Retina (tissue), 1 donor: ENCODE data around the gene C10orf90.
A peak's percentile ranks its signal among the peaks of the same experiment; 100 is the strongest.

Source experiments
- DNase-seq: peaks from one replicate; pipeline ENCODE4 v3.0.0-alpha.2; 2016

C10orf90 gene

GRCh38 chr10:126420567-126421300 is 249.8 kb downstream of the C10orf90 start:
- no peak for DNase-seq

GRCh38 chr10:126417220-126417825 is 253.2 kb downstream of the C10orf90 start:
- no peak for DNase-seq

GRCh38 chr10:126409821-126410220 is 260.7 kb downstream of the C10orf90 start:
- DNase-seq = no peak

GRCh38 chr10:126408953-126409641 is 261.4 kb downstream of the C10orf90 start:
- DNase-seq = no peak

- no peak for DNase-seq
Observed at GRCh38 chr10:126407831-126408230, 262.7 kb downstream of the C10orf90 start.

GRCh38 chr10:126405239-126405775 is 265.2 kb downstream of the C10orf90 start:
- DNase-seq = no peak

- no peak for DNase-seq
Observed at GRCh38 chr10:126402721-126403695, 267.5 kb downstream of the C10orf90 start.

- no peak for DNase-seq
Observed at GRCh38 chr10:126400641-126401040, 269.9 kb downstream of the C10orf90 start.

- no peak for DNase-seq
Observed at GRCh38 chr10:126398924-126399323, 271.6 kb downstream of the C10orf90 start.

- DNase-seq = no peak
Observed at GRCh38 chr10:126398383-126398743, 272.1 kb downstream of the C10orf90 start.

GRCh38 chr10:126397640-126398382 is 272.7 kb downstream of the C10orf90 start:
- DNase-seq = no peak

- no peak for DNase-seq
Observed at GRCh38 chr10:126397156-126397555, 273.3 kb downstream of the C10orf90 start.

- no peak for DNase-seq
Observed at GRCh38 chr10:126394948-126395347, 275.5 kb downstream of the C10orf90 start.

- no peak for DNase-seq
Observed at GRCh38 chr10:126393076-126393475, 277.4 kb downstream of the C10orf90 start.

- DNase-seq = no peak
Observed at GRCh38 chr10:126392469-126392868, 278.0 kb downstream of the C10orf90 start.

GRCh38 chr10:126392068-126392467 is 278.4 kb downstream of the C10orf90 start:
- DNase-seq = no peak

- DNase-seq = no peak
Observed at GRCh38 chr10:126391192-126391885, 279.2 kb downstream of the C10orf90 start.

GRCh38 chr10:126390324-126390723 is 280.2 kb downstream of the C10orf90 start:
- DNase-seq = no peak

GRCh38 chr10:126387931-126388911 is 282.3 kb downstream of the C10orf90 start, which contains the start of gene ADAM12:
Gene ADAM12, minus strand, starts transcription at chr10:126388477. Its CDS starts 332 bp downstream, at chr10:126388145.
- DNase-seq = peak; percentile 76
